NB4 (cell line): ENCODE results near the gene LEKR1.

Experiments used
- MYC ChIP-seq: IDR thresholded peaks from 2 replicates; pipeline ENCODE4 v1.6.1; 2011; ENCODE audit warnings: low read depth, low read length
- TF ChIP-seq, protein P1 (sequence below): IDR thresholded peaks from one replicate; pipeline ENCODE4 v1.5.1; 2012; ENCODE audit warnings: low read depth, low read length

DNA sequence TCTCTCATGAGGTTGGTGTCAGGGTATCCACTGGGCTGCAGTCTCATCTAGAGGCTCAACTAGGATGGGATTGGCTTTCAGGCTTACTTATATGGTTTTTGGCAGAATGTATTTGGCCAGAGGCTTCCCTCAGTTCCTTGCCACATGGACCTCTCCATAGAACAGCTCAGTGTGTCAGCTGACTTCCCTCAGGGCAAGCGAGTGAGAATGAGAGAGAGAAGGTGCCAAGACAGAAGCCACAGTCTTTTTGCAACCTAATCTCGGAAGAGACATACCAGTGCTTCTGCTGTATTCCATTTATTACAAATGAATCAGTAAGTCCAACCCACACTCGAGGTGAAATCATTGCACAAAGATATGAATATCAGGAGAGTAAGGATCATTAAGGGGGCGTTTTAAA lies 204.6 kb downstream of the LEKR1 start:
- TF ChIP-seq, protein P1, sequence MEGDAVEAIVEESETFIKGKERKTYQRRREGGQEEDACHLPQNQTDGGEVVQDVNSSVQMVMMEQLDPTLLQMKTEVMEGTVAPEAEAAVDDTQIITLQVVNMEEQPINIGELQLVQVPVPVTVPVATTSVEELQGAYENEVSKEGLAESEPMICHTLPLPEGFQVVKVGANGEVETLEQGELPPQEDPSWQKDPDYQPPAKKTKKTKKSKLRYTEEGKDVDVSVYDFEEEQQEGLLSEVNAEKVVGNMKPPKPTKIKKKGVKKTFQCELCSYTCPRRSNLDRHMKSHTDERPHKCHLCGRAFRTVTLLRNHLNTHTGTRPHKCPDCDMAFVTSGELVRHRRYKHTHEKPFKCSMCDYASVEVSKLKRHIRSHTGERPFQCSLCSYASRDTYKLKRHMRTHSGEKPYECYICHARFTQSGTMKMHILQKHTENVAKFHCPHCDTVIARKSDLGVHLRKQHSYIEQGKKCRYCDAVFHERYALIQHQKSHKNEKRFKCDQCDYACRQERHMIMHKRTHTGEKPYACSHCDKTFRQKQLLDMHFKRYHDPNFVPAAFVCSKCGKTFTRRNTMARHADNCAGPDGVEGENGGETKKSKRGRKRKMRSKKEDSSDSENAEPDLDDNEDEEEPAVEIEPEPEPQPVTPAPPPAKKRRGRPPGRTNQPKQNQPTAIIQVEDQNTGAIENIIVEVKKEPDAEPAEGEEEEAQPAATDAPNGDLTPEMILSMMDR, result no peak
- TF ChIP-seq MYC, result no peak
